Ureter (tissue), 1 donor: ENCODE data around the gene SELL. TPM values are rescaled to one million over a fixed set of nuclear protein-coding genes. Genes with fewer than 3 reads are reported as not detected.
A peak's percentile ranks its signal among the peaks of the same experiment; 100 is the strongest.
"Not testable (repeated sequence)": the region's sequence is repeated elsewhere in the genome, so short reads cannot be mapped to it uniquely, and the experiment has no call there.

Experiments used
- DNase-seq: peaks from one replicate; pipeline ENCODE4 v3.0.0-alpha.2; 2020; ENCODE audit warnings: low spot score
- total RNA-seq: library from RNA; stranded (reverse); gene quantifications from one replicate; pipeline ENCODE4 v1.2.4, GENCODE V29; 2023
- donor health status: DM: yes; HTN: yes; CAD: no.

Gene SELL
- 3.5 TPM for total RNA-seq

DNA sequence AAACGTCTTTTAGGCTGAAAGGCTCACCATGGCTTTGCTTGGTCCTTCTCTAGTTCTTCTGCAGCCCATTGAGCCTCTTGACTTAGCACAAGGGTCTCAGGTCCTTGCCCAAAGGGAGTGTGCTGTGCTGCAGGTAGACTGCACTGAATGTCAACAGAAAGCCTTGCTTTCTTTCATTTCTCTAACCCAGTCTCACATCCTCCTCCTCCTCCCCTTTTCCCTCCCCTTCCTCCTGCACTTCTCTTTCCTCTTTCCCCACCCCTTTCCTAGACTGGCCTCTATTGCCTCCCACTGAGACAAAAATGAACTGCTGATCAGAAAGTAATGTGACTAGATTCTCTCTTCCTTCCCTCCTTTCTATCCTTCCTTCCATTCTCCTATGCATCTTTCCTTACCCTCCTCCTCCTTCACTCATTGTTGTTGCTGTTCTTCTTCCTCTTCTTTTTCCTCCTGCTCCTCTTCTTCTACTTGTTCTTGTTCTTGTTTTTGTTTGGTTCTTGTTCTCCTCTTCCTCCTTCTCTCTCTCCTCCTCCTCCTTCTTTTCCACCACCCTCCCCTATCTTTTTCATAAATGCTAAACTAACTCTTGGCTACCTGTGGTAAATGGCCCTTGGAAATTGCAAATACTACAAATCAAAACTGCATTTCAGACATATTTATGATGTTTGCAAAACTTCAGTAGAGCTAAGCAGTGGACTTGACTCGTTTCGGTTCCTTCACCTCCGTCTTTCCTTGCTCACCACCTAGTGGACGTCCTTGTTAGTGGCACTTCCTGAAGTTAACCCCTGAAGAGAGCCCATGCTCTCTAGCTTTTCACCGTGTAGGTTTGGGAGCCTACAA, at the start of gene SELL:
Gene SELL, minus strand, starts transcription at position 152 of the 840 bp plus-strand sequence. Its CDS starts 122 bp downstream, at position 30.
- DNase-seq = peak; percentile 63

DNA sequence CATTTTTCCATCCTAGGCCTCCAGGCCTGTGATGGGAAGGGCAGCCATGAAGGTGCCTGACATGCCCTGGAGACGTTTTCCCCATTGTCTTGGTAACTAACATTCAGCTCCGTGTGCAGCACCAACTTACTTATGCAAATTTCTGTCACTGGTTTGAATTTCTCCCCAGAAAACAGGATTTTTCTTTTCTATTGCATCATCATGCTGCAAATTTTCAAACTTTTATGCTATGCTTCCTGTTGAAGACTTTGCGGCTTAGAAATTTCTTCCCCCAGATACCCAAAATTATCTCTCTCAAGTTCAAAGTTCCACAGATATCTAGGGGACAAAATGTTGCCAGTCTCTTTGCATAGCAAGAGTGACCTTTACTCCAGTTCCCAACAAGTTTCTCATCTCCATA, 47.6 kb upstream of the SELL start:
- no peak for DNase-seq

DNA sequence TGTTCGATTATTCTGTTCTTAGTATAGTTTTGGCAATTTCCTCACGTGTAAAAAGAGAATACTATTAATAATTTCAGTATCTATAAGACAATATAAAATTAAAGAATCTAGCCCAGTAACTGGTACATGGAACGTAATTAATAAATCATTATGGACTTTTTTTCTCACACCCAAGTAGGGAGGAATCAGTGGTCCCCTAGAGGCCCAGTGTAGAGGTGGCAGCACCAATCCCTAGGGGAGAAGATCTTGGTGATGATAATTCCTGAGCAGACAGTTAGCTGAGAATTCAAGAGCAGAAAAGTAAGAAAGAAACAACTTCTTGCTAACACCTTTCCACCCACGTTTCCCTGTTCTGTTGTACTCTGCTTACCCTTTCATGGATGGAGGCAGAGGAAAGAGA, 42.1 kb upstream of the SELL start:
- no peak for DNase-seq

DNA sequence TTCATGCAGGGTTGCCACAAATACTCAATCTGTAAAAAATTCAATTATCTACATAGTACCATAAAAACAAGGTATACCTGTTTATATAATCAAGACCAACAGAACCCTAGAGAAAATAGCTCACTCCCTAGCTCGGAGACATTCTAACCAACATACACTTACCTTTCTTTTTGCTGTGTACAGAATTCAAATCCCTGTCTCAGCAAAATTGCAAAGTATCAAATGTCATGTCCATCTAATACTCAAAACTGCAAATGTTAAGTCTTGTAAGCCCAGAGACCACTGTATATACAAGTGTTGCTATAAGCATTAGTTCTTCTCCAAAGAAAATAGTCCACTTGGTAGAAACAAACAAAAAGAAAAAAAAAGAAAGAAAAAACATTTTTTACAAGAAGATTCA, 38.6 kb upstream of the SELL start:
- DNase-seq = no peak

DNA sequence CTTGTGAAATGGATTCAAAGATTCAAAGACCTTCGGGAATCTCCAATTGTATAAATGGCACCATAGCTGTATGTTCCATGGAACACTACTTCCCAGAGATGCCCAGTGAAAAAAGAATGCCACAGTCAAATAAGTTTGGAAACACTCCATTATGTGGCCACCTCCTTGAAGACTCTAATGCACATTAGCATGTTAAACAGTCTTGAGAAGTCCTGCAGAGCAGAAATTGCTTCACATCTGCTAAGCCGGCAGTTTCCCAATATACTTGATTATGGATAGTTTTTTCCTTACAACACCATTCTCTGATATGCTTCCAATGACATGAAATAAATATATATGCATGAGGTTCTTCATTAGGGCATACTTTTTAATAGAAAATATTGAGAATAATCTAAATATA, 35.1 kb upstream of the SELL start:
- no peak for DNase-seq

DNA sequence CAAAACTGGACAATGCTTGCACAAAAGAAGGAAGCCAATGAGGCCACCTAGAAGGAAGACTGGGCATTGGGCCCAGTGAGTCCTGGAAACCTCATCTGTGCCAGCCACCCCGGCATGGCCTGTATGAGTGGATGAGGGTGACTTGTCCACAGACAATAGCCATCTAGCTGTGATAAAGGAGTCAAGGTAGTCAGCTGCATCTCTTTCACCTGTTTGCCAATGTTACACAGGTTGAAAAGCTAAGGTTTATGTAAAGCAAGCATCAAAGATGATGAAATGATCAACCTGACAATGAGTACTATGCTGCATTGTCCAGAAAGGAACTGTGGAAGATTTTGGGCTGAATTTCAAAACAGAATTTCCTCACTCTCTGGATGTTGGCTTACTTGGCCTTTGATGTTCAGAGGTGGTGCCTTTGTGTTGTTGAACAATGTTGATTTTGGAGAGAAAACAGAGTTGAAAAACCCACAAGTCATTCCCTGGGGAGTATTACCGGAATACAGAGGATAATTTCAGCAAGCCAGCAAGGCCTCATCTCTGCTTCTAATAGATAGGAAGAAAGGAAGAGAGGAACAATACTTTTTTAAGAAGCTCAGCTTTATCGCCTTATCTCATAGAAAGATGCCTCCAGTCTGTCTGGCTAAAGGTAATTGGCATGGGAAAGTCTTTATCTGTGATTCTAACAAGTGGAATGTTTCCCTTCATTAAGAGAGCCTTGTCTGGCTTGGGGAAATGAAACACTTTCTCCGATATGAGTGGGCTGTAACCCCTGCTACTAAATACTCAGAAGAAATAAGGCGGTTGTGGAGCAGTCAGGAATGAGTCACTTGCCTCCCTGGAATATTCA, 33.8 kb upstream of the SELL start:
- no peak for DNase-seq

DNA sequence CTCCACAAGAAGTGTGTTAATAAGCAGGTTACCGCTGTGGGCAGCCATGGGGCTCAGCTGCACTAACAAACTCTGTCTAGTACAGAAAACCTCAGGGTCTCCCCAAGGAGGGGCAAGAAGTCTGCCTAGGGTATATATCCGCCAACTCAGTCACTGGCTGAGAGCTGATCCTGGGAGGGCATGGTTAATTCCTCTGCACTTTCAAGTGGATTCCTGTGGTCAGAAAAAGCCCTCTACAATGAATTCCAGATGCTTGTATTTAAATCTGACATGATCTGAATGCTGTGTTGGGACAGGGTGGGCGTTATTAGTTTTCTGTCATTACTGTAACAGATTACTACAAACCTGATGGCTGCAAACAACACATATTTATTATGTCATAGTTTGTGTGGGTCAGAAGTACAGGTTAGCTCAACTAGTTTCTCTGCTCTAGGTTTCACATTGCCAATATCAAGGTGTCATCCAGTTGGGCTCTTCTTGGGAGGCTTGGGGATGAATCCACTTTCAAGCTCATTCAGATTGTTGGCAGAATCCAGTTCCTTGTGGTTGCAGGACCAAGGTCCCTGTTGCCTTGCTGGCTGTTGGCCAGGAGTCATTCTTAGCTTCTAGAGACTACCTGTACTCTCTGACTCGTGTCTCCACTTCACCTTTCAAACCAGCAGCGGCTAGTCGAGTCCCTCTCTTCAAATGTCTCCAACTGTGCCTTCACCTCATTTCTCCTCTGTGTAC, 30.4 kb upstream of the SELL start:
- no peak for DNase-seq

DNA sequence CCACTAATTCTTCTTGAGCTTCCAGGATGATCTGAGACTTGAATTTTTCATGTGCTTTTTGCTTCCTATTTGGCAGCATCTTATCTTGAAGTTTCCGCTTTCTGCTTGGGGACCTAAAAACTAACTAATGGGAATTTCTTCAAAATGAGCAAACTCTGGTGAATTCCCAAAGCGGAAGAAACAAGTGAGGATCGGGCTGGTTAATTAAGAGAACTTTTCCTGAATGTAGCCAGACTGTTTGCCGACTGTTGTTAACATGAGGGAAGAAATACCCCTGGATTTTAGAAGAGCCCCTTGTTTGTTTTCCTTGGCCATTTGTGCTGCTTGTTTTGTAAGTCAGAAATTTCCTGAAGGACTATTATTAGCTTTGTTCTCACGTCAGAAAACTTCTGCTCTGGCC, 28.6 kb upstream of the SELL start:
- DNase-seq = no peak

DNA sequence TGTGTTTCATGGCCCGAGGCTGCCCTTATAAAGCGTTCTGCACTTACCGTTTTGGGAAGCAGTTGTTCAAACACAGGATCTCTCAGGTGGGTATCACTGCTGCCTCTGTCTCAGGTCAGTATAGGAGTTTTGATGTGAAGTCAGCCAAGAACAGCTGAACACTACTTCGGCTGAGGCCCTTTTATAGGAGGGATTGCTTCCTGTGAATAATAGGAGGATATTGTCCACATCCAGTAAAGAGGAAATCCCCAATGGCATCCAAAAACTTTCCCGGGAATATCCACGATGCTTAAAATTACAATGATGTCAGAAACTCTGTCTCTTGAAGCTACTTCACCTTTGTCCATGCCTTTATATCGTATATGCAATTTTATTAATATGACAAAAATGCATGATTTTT, 22.5 kb upstream of the SELL start, which contains the start of gene SELE:
Gene SELE, minus strand, starts transcription at position 156 of the 400 bp plus-strand sequence. CDS start 467 bp downstream, outside the sequence.
- DNase-seq = no peak

DNA sequence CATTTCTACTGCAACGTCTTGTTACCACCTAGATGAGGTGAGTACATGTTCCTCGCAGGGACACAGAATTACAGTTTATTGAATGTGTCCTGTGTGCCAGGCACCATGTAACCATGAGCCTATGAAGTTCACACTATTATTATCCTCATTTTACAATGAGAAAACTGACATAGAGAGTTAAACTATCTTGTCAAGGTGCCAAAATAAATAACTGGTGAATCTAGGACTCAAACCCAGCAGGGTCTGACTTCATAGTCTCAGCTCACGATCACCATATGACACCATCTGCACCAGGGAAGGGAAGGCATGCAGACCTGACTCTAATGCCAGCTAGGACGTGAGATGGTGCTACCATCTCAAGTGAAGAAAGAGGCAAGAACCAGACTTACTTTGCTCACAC, 20.0 kb upstream of the SELL start:
- DNase-seq = no peak

DNA sequence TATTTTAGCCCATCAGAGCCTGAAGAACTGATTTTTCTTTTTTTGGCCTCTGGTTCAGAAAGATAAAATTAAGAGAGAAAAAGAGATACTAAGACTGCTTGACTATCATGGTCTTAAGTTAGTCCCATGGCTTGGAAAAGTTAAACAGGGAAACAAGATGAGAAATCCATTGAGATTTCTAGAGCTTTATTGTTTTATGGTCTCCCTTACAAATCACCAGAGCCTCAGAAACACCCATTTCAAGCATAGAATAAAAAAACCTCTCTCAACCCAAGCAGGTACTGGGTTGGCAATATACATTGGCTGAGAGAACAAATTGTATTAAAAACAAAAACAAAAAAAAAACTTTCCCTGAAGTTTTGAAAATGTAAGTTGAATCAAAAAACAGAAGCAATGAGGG, 18.6 kb upstream of the SELL start:
- no peak for DNase-seq

DNA sequence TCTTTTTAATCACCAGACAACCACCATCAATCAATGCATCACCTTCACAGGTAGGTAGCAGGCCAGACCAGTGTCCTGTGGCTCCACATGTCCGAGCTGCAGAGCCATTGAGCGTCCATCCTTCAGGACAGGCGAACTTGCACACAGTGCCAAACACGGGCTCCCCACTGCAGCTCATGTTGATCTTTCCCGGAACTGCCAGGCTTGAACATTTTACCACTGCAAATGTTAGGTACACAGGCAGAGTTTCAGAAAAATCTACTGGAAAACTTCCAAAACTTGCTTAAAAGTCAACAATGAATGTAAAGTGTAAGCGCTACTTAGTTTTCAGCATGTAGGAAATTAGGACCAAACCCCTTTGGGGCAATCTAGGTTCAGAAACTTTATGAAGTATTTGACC, 15.9 kb upstream of the SELL start:
- DNase-seq = peak; percentile 46

DNA sequence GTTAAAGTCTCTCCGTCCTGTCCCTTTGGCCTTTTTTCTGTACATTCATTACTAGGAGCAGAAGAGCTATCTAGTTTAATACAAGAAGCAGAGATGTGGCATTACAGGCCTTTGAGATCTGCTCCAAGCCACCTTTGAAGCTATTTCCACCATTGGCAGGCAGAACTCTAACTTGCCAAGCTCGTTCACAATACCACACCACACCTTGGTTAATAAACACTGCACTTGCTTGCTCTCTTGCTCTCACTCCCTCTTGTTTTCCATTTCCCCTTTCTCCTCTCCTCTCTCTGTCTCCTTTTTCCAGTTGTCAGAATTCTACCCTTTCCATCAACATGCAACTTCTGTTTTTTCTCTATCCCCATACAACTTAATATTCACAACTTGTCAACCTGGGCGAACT, 15.4 kb upstream of the SELL start:
- DNase-seq = no peak

DNA sequence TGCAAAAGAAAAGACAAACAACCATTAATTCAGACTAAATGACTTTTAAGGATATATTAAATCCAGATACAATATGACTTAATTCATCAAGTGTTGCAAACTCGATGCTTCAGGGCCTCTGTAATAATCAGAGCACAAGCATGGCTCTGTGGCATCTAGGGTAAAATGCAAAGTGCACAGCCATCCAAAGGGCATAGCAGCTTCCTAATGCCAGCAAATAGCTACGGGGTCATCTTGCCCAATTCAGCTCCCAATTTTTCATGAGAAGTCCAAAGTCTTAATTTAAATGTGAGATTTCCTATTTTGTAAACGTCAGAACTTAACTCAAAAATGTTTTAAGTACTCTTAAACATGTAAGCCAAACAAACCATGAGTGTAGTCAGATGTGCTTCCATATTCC, 14.5 kb upstream of the SELL start:
- DNase-seq = no peak

DNA sequence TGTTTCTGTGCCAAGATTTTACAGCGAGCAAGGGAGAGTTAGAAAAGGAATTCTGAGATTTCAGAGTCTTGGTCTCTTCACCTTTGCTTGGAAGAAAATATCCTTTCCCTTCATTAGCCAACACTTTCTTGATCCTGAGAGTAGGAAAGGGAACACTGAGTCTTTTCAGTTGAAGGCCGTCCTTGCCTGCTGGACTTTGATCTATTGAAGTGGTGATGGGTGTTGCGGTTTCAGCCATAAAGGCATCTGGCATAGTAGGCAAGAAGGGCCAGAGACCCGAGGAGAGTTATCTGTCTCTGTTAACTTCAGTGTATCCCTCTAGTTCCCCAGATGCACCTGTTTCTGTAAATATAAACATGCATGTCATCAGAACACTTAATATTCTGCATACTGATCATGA, 12.7 kb upstream of the SELL start:
- no peak for DNase-seq

DNA sequence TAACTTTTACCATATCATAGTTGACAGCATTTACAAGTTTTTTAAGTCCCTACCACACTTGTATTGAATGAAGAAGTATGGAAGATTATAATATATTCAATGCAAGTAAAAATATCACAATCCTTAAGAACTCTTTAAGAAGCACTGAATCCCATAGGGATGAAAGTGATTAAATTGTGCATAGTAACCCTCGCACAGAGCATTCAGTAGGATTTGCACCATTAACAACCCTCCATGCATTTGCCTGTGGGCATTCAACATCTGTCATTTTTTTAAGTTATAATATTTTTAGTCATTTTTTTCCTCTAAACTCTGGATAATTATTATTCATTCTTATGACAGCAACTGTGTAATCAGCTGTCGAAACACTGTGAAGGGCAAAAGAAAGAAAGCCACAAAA, 12.3 kb upstream of the SELL start:
- no peak for DNase-seq

DNA sequence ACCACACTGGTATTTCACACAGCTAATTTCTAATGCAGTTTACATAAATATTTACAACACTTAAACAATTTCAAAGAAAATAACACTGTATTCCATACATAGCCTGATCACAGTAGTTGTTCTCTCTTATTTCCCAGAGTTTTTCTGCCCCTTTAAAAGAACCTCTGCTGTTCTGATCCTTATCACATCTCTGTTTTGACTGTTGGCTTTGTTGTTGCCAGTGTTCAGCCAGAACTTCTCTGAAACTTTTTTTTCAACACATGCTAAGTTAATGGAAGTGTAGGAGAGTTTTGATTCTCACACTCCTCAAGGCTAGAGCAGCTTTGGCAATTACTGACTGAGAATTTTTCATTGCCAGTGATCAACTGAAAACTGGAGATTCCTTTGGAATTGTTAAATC, 11.4 kb upstream of the SELL start:
- DNase-seq = no peak

DNA sequence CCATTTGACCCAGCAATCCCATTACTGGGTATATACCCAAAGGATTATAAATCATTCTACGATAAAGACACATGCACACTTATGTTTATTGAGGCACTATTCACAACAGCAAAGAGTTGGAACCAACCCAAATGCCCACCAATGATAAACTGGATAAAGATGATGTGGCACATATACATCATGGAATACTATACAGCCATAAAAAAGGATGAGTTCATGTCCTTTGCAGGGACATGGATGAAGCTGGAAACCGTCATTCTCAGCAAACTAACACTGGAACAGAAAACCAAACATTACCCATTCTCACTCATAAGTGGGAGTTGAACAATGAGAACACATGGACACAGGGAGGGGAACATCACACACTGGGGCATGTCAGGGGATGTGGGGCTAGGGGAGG, 3.7 kb upstream of the SELL start:
- DNase-seq = not testable (repeated sequence)

DNA sequence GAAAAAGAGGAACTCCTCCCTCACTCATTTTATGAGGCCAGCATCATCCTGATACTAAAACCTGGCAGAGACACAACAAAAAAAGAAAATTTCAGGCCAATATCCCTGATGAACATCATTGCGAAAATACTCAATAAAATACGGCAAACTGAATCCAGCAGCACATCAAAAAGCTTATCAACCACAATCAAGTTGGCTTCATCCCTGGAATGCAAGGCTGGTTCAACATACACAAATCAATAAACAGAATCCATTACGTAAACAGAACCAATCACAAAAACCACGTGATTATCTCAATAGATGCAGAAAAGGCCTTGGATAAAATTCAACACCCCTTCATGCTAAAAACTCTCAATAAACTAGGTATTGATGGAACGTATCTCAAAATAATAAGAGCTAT, 1.7 kb upstream of the SELL start:
- not testable (repeated sequence) for DNase-seq

DNA sequence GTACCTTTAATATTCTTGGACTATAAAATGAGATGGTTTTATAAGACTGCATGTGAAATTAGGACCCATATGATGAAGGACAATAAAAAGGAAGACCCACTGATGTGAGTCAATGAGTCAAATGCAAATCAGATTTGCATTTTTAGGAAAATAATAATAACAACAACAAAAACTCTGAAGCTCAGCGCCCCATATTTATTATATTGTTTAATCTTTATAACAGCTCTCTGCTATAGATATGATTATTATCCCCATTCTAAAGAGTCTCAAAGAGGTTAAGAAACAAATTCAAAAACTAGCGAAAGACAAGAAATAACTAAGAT, 850 bp upstream of the SELL start:
- DNase-seq = no peak

DNA sequence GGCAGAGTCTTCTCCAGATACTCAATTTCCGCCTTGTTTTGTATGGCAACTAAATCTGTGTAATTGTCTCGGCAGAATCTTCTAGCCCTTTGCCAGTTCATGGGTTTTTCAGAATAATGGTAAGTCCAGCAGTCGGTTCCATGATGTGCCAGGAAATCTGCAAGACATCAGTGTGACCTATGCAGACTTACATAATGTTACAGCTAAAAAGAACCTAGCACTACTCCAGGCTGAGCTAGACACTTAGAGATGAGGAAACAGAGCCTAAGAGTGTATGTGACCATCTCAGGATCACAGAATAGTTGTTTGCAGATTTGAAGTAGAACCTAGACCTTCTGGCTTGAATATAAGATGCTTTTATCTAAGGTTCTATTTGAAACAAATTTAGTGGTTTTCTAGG, 2.8 kb downstream of the SELL start:
- no peak for DNase-seq

DNA sequence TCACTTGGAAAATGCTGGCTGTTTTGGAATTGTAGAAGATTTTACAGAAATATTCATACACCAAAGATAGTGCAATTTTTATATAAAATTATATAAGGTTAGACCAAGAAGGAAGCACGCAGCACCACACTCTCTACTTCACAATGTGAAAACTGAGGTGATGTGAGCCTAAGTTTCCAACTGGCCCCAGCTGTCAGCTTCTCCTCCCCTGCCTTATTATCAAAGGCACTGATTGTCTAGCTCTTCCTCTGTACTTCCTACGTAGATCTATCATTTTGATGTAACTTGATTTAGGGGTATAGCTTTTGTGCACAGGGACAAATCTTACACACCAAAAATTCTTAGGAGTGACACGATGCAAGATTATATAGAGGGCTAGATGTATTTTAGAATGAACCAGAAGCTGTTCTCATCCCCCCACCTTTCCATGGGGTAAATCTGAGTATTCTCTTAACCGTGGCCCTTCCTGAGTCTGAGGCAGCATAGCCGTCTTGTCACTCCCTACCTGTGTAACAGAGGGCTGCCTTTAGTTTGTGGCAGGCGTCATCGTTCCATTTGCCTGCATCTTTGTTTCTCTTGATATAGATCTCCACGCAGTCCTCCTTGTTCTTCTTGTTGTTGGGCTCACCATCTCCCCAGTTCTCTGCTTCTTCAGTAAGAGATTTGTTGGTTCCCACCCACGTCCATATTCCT, 3.4 kb downstream of the SELL start:
- no peak for DNase-seq
